GM12892 (cell line): ENCODE measurements around the gene TNS1.

Source experiments
- POLR2A ChIP-seq: IDR thresholded peaks from 2 replicates; pipeline ENCODE4 v1.6.1; 2011; ENCODE audit warnings: low read depth, low read length, control low read depth
- POLR2AphosphoS5 ChIP-seq: IDR thresholded peaks from 2 replicates; pipeline ENCODE4 v1.6.1; 2011; ENCODE audit warnings: low read depth, low read length, control low read depth
- TAF1 ChIP-seq: IDR thresholded peaks from 2 replicates; pipeline ENCODE4 v1.6.1; 2011; ENCODE audit warnings: low read depth, mild to moderate bottlenecking, control low read depth, low read length, borderline replicate concordance

GRCh38 chr2:218047536-218048225 is 44.9 kb upstream of the TNS1 start:
- TF ChIP-seq POLR2A (no peak), TAF1 (no peak), POLR2AphosphoS5 (no peak)
